DOHH2 (cell line): Measurements from ENCODE around the gene ETV7.

Experiments used
- H3F3A ChIP-seq: fragments of 200-600 bp; sonication (generic), shearing (Covaris generic); 2 replicates; pipeline ENCODE4 v1.6.0; 2016; ENCODE audit warnings: antibody characterized with exemption, mild to moderate bottlenecking; ENCODE audit not compliant: control insufficient read depth, insufficient read depth
- H3K27ac ChIP-seq: fragments of 200-600 bp; sonication (generic); 2 replicates; pipeline ENCODE4 v1.5.1; 2014; ENCODE audit warnings: low read depth, mild to moderate bottlenecking, low read length, moderate library complexity
- H3K27me3 ChIP-seq: fragments of 200-600 bp; sonication (generic); 2 replicates; pipeline ENCODE4 v1.6.1; 2014; ENCODE audit warnings: mild to moderate bottlenecking, low read length, mixed read lengths; ENCODE audit not compliant: control insufficient read depth
- H3K36me3 ChIP-seq: fragments of 200-600 bp; sonication (generic); 2 replicates; pipeline ENCODE4 v1.6.1; 2014; ENCODE audit warnings: mild to moderate bottlenecking, low read length, moderate library complexity, mixed read lengths; ENCODE audit not compliant: control insufficient read depth
- H3K4me1 ChIP-seq: fragments of 200-600 bp; sonication (generic); 2 replicates; pipeline ENCODE4 v1.6.1; 2014; ENCODE audit warnings: mild to moderate bottlenecking, low read length, mixed read lengths; ENCODE audit not compliant: control insufficient read depth
- H3K4me2 ChIP-seq: fragments of 200-600 bp; sonication (generic); 2 replicates; pipeline ENCODE4 v1.6.0; 2014; ENCODE audit warnings: mild to moderate bottlenecking, low read length, moderate library complexity
- H3K4me3 ChIP-seq: fragments of 200-600 bp; sonication (generic); 2 replicates; pipeline ENCODE4 v1.5.1; 2014; ENCODE audit warnings: mild to moderate bottlenecking, low read length, mixed read lengths
- H3K79me2 ChIP-seq: fragments of 200-600 bp; sonication (generic); 2 replicates; pipeline ENCODE4 v1.6.1; 2014; ENCODE audit warnings: mild to moderate bottlenecking, low read length, mixed read lengths; ENCODE audit not compliant: control insufficient read depth
- H3K9me2 ChIP-seq: fragments of 200-600 bp; sonication (generic); replicated peaks from 2 replicates; pipeline ENCODE4 v1.6.1; 2014; ENCODE audit warnings: mild to moderate bottlenecking, low read length, mixed read lengths; ENCODE audit not compliant: control insufficient read depth
- H3K9me3 ChIP-seq: fragments of 200-600 bp; sonication (generic); 2 replicates; pipeline ENCODE4 v1.6.1; 2014; ENCODE audit warnings: antibody characterized with exemption, low read length, mixed read lengths; ENCODE audit not compliant: control insufficient read depth, insufficient read depth
- H4K20me1 ChIP-seq: fragments of 200-600 bp; sonication (generic); 2 replicates; pipeline ENCODE4 v1.6.0; 2014; ENCODE audit warnings: low read depth, mild to moderate bottlenecking, antibody characterized with exemption, low read length, moderate library complexity; ENCODE audit not compliant: control insufficient read depth, insufficient read depth
- CTCF ChIP-seq: fragments of 200-600 bp; sonication (generic); IDR thresholded peaks from one replicate; pipeline ENCODE4 v1.5.1; 2014; ENCODE audit warnings: antibody characterized with exemption, mild to moderate bottlenecking, low read depth, low read length; ENCODE audit not compliant: poor library complexity, severe bottlenecking
- EZH2phosphoT487 ChIP-seq: fragments of 200-600 bp; sonication (generic); IDR thresholded peaks from 2 replicates; pipeline ENCODE4 v1.6.1; 2017; ENCODE audit warnings: borderline replicate concordance, mild to moderate bottlenecking, antibody characterized with exemption, low read length, moderate library complexity, mixed read lengths

The ETV7 gene

DNA sequence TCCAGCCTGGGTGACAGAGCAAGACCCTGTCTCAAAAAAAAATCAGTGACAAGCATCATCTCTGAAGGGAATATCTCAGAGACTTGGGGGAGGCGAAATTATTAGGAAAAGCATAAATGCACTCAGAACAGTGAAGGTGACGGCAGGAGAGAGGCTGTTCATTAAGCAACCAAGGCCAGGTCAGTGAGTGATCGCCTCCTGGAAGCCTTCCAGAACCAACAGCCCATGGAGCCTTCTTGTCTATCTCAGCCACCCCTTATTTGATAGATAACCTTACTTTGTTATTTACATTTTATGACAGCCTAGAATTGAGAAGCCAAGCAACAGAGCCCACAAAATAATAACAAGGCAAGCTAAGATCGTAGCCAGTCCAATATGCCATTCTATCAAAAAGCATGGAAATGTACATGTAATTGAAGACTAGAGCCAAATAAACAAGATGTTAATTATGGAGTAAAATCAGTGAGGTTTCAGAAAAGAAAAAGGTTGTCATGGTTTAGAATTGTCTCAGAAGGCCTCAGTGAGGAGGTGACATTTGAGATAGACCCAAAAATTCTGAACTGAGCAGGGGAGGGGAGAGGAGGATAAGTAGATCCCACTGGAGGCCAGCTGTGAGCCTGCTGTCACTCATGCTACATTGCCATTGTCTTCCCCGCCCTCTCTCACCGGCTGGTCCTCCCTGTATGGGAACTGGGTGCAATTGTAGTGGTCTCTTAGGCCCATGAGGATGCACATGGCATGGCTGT is 68.6 kb downstream of the ETV7 start:
- Histone ChIP-seq H3K27ac (no peak overlapping the region), H4K20me1 (no peaks in the 10 kb centered on the region), H3K4me2 (no peak overlapping the region), H3K27me3 (no peaks in the 10 kb centered on the region; the same call in 1 of the 2 replicates), H3K9me2 (no peaks in the 10 kb centered on the region), H3K9me3 (no peaks in the 10 kb centered on the region), H3K36me3 (no peaks in the 10 kb centered on the region), H3K4me3 (no peak overlapping the region), H3K79me2 (no peaks in the 10 kb centered on the region), H3F3A (no peaks in the 10 kb centered on the region), H3K4me1 (peaks cover 10% of the 10 kb centered on the region)
- TF ChIP-seq CTCF (no peak), EZH2phosphoT487 (no peak)

GRCh38 chr6:36317623-36318022 is 69.8 kb downstream of the ETV7 start:
- H3K27ac ChIP-seq = no peak overlapping the region
- no peaks in the 10 kb centered on the region for H3K36me3 ChIP-seq
- H3K9me2 ChIP-seq = no peaks in the 10 kb centered on the region
- H3K79me2 ChIP-seq = no peaks in the 10 kb centered on the region
- no peaks in the 10 kb centered on the region for H4K20me1 ChIP-seq
- H3K4me2 ChIP-seq = no peak overlapping the region
- H3F3A ChIP-seq = no peaks in the 10 kb centered on the region
- TF ChIP-seq EZH2phosphoT487 = no peak
- no peak for TF ChIP-seq CTCF
- no peaks in the 10 kb centered on the region for H3K9me3 ChIP-seq
- H3K27me3 ChIP-seq = no peaks in the 10 kb centered on the region; the same call in 1 of the 2 replicates
- H3K4me3 ChIP-seq = no peak overlapping the region
- peaks cover 22% of the 10 kb centered on the region for H3K4me1 ChIP-seq
